IMR-90 (cell line): ENCODE measurements around the gene PGAP1. TPM values are rescaled to one million over a fixed set of nuclear protein-coding genes. Genes with fewer than 3 reads are reported as not detected.

Source experiments
- ATAC-seq: fragments of 200-7000 bp; cut with Tn5 transposase; 2 replicates; pipeline ENCODE4 v1.9.1; 2020; ENCODE audit warnings: low read depth, mild to moderate bottlenecking, moderate library complexity
- BruUV-seq: library from RNA; stranded (reverse); fragments of 400-500 nt; replicated peaks from 2 replicates; lab custom pipeline; 2021; lab: Mats Ljungman, UMichigan
- CTCF ChIA-PET: fragments of 300-600 bp; formaldehyde crosslinking; extraction: SDS; loops from one replicate; lab custom pipeline; 2021; ENCODE audit warnings: antibody characterized with exemption; lab: Yijun Ruan, JAX
- POLR2A ChIA-PET: fragments of 300-600 bp; sonication (Branson Sonifier 250); formaldehyde crosslinking; loops from one replicate; lab custom pipeline; 2022; ENCODE audit warnings: antibody characterized with exemption; ENCODE audit not compliant: unreplicated experiment; lab: Charles Lee
- DNase-seq: peaks from one replicate; pipeline ENCODE4 v3.0.0; 2013
- H2AFZ ChIP-seq: replicated peaks from 2 replicates; pipeline ENCODE3; 2013; ENCODE audit warnings: low read length, mild to moderate bottlenecking; ENCODE audit not compliant: poor library complexity
- H2AK5ac ChIP-seq: 2 replicates; pipeline ENCODE4 v1.6.1; 2013; ENCODE audit warnings: low read depth, low read length, inconsistent platforms
- H2AK9ac ChIP-seq: replicated peaks from 2 replicates; pipeline ENCODE3; 2013; ENCODE audit warnings: mild to moderate bottlenecking, low read depth, low read length, moderate library complexity; ENCODE audit not compliant: poor library complexity
- H2BK120ac ChIP-seq: 2 replicates; pipeline ENCODE4 v1.6.1; 2013; ENCODE audit warnings: low read depth, low read length, inconsistent platforms
- H2BK15ac ChIP-seq: 3 replicates; pipeline ENCODE4 v1.6.1; 2013; ENCODE audit warnings: low read depth, low read length, inconsistent platforms
- H2BK20ac ChIP-seq: 2 replicates; pipeline ENCODE4 v1.6.1; 2013; ENCODE audit warnings: low read depth, mild to moderate bottlenecking, inconsistent platforms, low read length, moderate library complexity
- H2BK5ac ChIP-seq: 2 replicates; pipeline ENCODE4 v1.6.1; 2013; ENCODE audit warnings: mild to moderate bottlenecking, low read depth, low read length, inconsistent platforms; ENCODE audit not compliant: poor library complexity, severe bottlenecking
- H3K14ac ChIP-seq: replicated peaks from 2 replicates; pipeline ENCODE4 v1.6.1; 2013; ENCODE audit warnings: low read depth, low read length, inconsistent platforms
- H3K18ac ChIP-seq: 2 replicates; pipeline ENCODE4 v1.6.1; 2013; ENCODE audit warnings: low read depth, low read length, control low read depth
- H3K23ac ChIP-seq: 2 replicates; pipeline ENCODE4 v1.6.1; 2013; ENCODE audit warnings: low read depth, low read length, inconsistent platforms
- H3K27ac ChIP-seq: 2 replicates; pipeline ENCODE4 v1.5.1; 2013; ENCODE audit warnings: mild to moderate bottlenecking, control low read depth, low read length; ENCODE audit not compliant: insufficient read depth
- H3K27me3 ChIP-seq: 2 replicates; pipeline ENCODE4 v1.6.1; 2013; ENCODE audit warnings: low read length; ENCODE audit not compliant: control insufficient read depth, insufficient read depth
- H3K36me3 ChIP-seq: 2 replicates; pipeline ENCODE4 v1.6.1; 2013; ENCODE audit warnings: low read length, mixed read lengths; ENCODE audit not compliant: control insufficient read depth, insufficient read depth
- H3K4ac ChIP-seq: 2 replicates; pipeline ENCODE4 v1.6.1; 2013; ENCODE audit warnings: low read depth, low read length, inconsistent platforms
- H3K4me1 ChIP-seq: 2 replicates; pipeline ENCODE4 v1.6.1; 2013; ENCODE audit warnings: low read length, mixed read lengths; ENCODE audit not compliant: control insufficient read depth, insufficient read depth
- H3K4me2 ChIP-seq: 2 replicates; pipeline ENCODE4 v1.6.1; 2013; ENCODE audit warnings: low read depth, mild to moderate bottlenecking, control low read depth, low read length, moderate library complexity
- H3K4me3 ChIP-seq: 2 replicates; pipeline ENCODE4 v1.5.1; 2013; ENCODE audit warnings: low read depth, mild to moderate bottlenecking, control low read depth, low read length, moderate library complexity; ENCODE audit not compliant: insufficient read depth
- H3K56ac ChIP-seq: 2 replicates; pipeline ENCODE4 v1.6.1; 2013; ENCODE audit warnings: low read length, inconsistent platforms; ENCODE audit not compliant: insufficient read depth; ENCODE audit errors: extremely low read depth
- H3K79me1 ChIP-seq, 2 experiments: 2 replicates each; pipeline ENCODE4 v1.6.1; 2013; ENCODE audit warnings: low read length in 2 of 2, inconsistent platforms in 1 of 2, low read depth in 1 of 2
- H3K9ac ChIP-seq: 2 replicates; pipeline ENCODE4 v1.6.1; 2013; ENCODE audit warnings: low read depth, low read length, control low read depth
- H3K9me1 ChIP-seq: 2 replicates; pipeline ENCODE4 v1.6.1; 2013; ENCODE audit warnings: low read length, inconsistent platforms; ENCODE audit not compliant: insufficient read depth
- H3K9me3 ChIP-seq: 2 replicates; pipeline ENCODE4 v1.6.1; 2013; ENCODE audit warnings: low read length; ENCODE audit not compliant: control insufficient read depth, insufficient read depth
- H4K20me1 ChIP-seq: 2 replicates; pipeline ENCODE4 v1.6.1; 2013; ENCODE audit warnings: low read length, inconsistent platforms; ENCODE audit not compliant: insufficient read depth
- H4K5ac ChIP-seq: 2 replicates; pipeline ENCODE4 v1.6.1; 2013; ENCODE audit warnings: mild to moderate bottlenecking, low read depth, low read length, control low read depth
- H4K8ac ChIP-seq, 2 experiments: 2 replicates each; pipeline ENCODE4 v1.6.1; 2013; ENCODE audit warnings: low read depth in 2 of 2, low read length in 2 of 2, control low read depth in 1 of 2, inconsistent platforms in 1 of 2
- H4K91ac ChIP-seq: 2 replicates; pipeline ENCODE4 v1.6.1; 2013; ENCODE audit warnings: low read depth, low read length, inconsistent platforms; ENCODE audit not compliant: insufficient read depth
- BHLHE40 ChIP-seq: fragments of 150-350 bp; IDR thresholded peaks from 2 replicates; pipeline ENCODE4 v1.6.1; 2016; ENCODE audit warnings: mild to moderate bottlenecking, low read depth, low read length
- CEBPB ChIP-seq: IDR thresholded peaks from 2 replicates; pipeline ENCODE4 v1.6.1; 2012; ENCODE audit warnings: low read depth, low read length, improper control_type of control experiment
- FOS ChIP-seq: fragments of 150-350 bp; IDR thresholded peaks from 2 replicates; pipeline ENCODE4 v1.6.1; 2016; ENCODE audit warnings: low read depth, low read length
- NFE2L2 ChIP-seq: fragments of 150-350 bp; IDR thresholded peaks from 2 replicates; pipeline ENCODE4 v1.6.1; 2016; ENCODE audit warnings: low read depth, mild to moderate bottlenecking, low read length
- RCOR1 ChIP-seq: IDR thresholded peaks from 2 replicates; pipeline ENCODE4 v1.6.1; 2012; ENCODE audit warnings: mild to moderate bottlenecking, low read length, improper control_type of control experiment; ENCODE audit not compliant: insufficient replicate concordance
- WGBS, 2 experiments: methylation state at CpG; one replicate each; pipeline versions ENCODE4 v1.1.5 to v1.1.7; 2013; ENCODE audit warnings: missing lambda C conversion rate in 2 of 2; ENCODE audit not compliant: insufficient read length in 1 of 2; ENCODE audit errors: extremely low coverage in 2 of 2; 5-methylcytosine and 5-hydroxymethylcytosine counted together
- dilution Hi-C: fragments of 300-500 bp; cut with HindIII; formaldehyde crosslinking; loops from one replicate; pipeline ENCODE4 v1.14.3; 2018; ENCODE audit warnings: low sequenced_read_pairs; ENCODE audit not compliant: unreplicated experiment
- in situ Hi-C: fragments of 300-500 bp; cut with MboI; formaldehyde crosslinking; loops from 3 replicates; pipeline ENCODE4 v1.14.3; 2019; ENCODE audit warnings: low sequenced_read_pairs, inconsistent platforms, mixed read lengths
- intact Hi-C: fragments of 100-400 bp; cut with micrococcal nuclease; formaldehyde crosslinking; loops from 2 replicates; pipeline ENCODE4 v1.10.0; 2022
- polyA plus RNA-seq, 3 experiments: library from polyadenylated mRNA; depleted of rRNA; stranded (reverse); fragments of >200 nt; gene quantifications; 2 replicates each; pipeline ENCODE4 v1.2.3, GENCODE V29; 2012; ENCODE audit warnings: low replicate concordance in 1 of 3
- total RNA-seq: library from RNA; depleted of rRNA; stranded (reverse); fragments of >200 nt; gene quantifications from 2 replicates; pipeline ENCODE4 v1.2.3, GENCODE V29; 2012

PGAP1 gene
- total and polyA plus RNA-seq, 2 of the 4 experiments (the other 2 are of a cell fraction) = 1.9 to 5.7 TPM

GRCh38 chr2:196801674-196802261, 124.7 kb downstream of the PGAP1 start:
- Histone ChIP-seq H2AFZ (no peak overlapping the region), H4K5ac (no peak overlapping the region), H2BK15ac (no peak overlapping the region), H3K14ac (no peak overlapping the region), H3K9me3 (no peaks in the 10 kb centered on the region), H2AK9ac (no peak overlapping the region), H2AK5ac (no peak overlapping the region), H3K36me3 (peaks cover 2% of the 10 kb centered on the region), H3K4ac (no peak overlapping the region), H3K9me1 (no peaks in the 10 kb centered on the region), H3K27ac (no peak overlapping the region), H4K91ac (no peak overlapping the region), H3K27me3 (no peaks in the 10 kb centered on the region), H3K4me2 (no peak overlapping the region), H4K8ac (no peak overlapping the region), H3K56ac (no peak overlapping the region), H2BK120ac (no peak overlapping the region), H3K23ac (no peak overlapping the region), H3K9ac (no peak overlapping the region), H4K20me1 (no peaks in the 10 kb centered on the region), H2BK20ac (no peak overlapping the region), H3K4me3 (no peak overlapping the region), H3K18ac (no peak overlapping the region), H2BK5ac (no peak overlapping the region), H3K4me1 (no peaks in the 10 kb centered on the region), H3K79me1 (peaks cover 6 to 7% of the 10 kb centered on the region in 2 experiments; a peak in 2 of 4 replicates)
- ChIA-PET POLR2A (no interaction called here), CTCF (no interaction called here)
- intact Hi-C loops (no loop called here), in situ Hi-C loops (no loop called here), dilution Hi-C loops (no loop called here)
- BruUV-seq = no TSS peak
- DNase-seq (peak; percentile 38), ATAC-seq (no peak)
- WGBS, 2 experiments = no CpG with 5 or more reads among the region's 2 CpGs
- TF ChIP-seq BHLHE40 (no peak), FOS (peak; percentile 20; the same call in 1 of the 2 replicates), NFE2L2 (no peak), CEBPB (peak; percentile 80), RCOR1 (no peak)
